T-helper 1 cell treated with Interleukin-12 subunit alpha and Interleukin-12 subunit beta and Interleukin-4 antibody, amounts not matched to agents 30 μg/mL and 1 μg/mL, for 36 hours (primary cell): ENCODE data around the gene RSBN1L.

Experiments used
- H3K27ac Mint-ChIP-seq: one replicate; pipeline ENCODE4 v1.8.0; 2021; ENCODE audit warnings: mild to moderate bottlenecking, mixed read lengths
- H3K27me3 Mint-ChIP-seq: one replicate; pipeline ENCODE4 v1.8.0; 2021; ENCODE audit warnings: low read depth, mixed read lengths
- H3K36me3 Mint-ChIP-seq: one replicate; pipeline ENCODE4 v1.8.0; 2021; ENCODE audit warnings: low read depth, mixed read lengths
- H3K4me1 Mint-ChIP-seq: one replicate; pipeline ENCODE4 v1.8.0; 2021; ENCODE audit warnings: low read depth, mixed read lengths
- H3K4me3 Mint-ChIP-seq: one replicate; pipeline ENCODE4 v1.8.0; 2021; ENCODE audit warnings: mild to moderate bottlenecking, moderate library complexity, mixed read lengths
- H3K9me3 Mint-ChIP-seq: one replicate; pipeline ENCODE4 v1.8.0; 2021; ENCODE audit warnings: mixed read lengths

Gene RSBN1L

DNA sequence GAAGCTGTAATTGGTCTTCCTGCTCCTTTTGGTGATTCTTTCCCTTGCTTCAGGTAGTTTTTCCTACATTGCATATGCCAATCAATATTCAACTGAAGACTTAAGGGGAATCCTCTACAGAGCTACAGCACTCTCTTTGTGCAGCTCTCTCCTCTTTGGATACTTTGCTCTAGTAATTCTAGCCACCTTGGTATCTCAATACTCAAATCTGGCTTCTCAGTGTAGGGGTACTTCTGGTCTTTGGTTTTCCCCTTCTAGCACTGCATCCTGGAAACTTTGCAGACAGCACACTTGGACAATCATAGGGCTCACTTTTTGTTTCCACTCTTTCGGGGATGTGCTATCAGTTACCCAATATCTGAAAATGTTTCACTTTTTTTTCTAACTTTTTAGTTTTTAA is 112.3 kb downstream of the RSBN1L start:
- H3K27me3 Mint-ChIP-seq, result no peaks in the 10 kb centered on the region
- no peak overlapping the region for H3K4me3 Mint-ChIP-seq
- H3K36me3 Mint-ChIP-seq, result peaks cover 46% of the 10 kb centered on the region
- peaks cover 45% of the 10 kb centered on the region for H3K9me3 Mint-ChIP-seq
- no peak overlapping the region for H3K27ac Mint-ChIP-seq
- peaks cover 19% of the 10 kb centered on the region for H3K4me1 Mint-ChIP-seq

DNA sequence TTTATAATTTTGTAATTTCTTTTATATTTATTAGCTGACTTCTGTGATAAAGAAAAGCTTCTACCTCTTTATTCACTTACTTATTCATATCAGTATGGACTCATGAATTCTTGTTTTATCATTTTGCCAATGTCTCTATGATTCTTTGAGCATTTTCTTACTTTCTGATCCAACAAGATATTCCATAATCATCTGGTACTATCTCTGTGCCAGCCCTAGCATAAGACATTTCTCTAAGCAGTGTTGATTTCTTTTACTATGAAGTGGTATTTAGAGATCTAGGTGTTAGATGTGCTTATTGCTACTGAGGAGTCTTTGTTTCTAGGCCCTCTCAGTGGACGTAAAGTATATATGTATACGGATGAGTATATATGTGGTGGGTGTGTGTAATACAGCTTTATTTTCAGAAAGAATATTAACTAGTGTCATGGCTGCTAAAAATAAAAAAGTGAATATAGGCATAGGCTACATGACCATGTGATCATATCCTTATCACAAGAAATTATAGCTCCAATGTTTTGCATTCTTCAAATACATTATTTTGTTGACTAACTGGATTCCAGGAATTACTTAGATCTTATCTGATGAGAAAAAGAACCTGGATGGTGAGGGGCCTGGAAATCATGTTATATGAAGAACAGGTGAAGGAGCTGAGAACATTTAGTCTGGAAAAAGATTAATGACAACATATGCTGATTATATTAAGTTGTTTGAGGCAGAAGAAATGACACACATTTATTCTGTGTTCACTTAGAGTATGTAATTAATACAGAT is 115.4 kb downstream of the RSBN1L start:
- Mint-ChIP-seq H3K27me3 (no peaks in the 10 kb centered on the region), H3K27ac (no peak overlapping the region), H3K4me1 (peaks cover 7% of the 10 kb centered on the region), H3K4me3 (no peak overlapping the region), H3K36me3 (peaks cover 39% of the 10 kb centered on the region), H3K9me3 (peaks cover 35% of the 10 kb centered on the region)

DNA sequence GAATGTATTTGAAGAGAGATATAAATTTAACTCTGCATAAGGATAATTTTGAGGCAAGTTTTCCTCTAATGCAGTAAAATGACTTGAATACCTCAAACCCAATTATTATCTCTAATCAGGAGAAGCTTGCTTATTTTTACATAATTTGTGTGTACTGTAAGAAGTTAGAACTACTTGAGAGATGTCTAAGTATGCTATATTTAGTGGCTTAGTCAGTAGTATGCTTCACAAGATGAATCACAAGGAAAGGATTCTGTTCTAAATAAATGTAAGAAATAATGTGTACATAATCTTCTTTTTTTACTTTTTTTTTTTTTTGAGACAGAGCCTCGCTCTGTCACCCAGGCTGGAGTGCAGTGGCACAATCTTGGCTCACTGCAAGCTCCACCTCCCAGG is 116.0 kb downstream of the RSBN1L start:
- no peaks in the 10 kb centered on the region for H3K27me3 Mint-ChIP-seq
- H3K9me3 Mint-ChIP-seq, result peaks cover 35% of the 10 kb centered on the region
- no peak overlapping the region for H3K4me3 Mint-ChIP-seq
- peaks cover 40% of the 10 kb centered on the region for H3K36me3 Mint-ChIP-seq
- H3K4me1 Mint-ChIP-seq, result peaks cover 7% of the 10 kb centered on the region
- H3K27ac Mint-ChIP-seq, result no peak overlapping the region

DNA sequence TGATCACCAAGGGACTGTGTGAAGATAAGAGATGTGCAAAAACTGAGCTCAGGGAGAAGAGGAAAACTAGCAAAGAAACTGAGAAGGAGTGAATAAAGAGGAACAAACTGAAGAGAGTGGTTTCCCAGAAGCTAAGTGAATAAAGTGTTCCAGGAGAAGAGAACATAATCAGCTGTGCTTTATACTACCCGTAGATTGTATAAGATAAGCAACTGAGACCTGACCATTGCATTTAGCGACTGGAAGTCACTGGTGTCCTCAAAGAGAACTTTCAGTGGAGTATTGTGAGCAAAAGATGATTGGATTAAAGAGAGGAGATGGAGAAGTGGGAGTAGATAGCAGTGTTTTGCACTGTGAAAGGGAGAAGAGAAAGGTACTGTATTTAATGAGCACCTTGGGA is 116.9 kb downstream of the RSBN1L start:
- Mint-ChIP-seq H3K27me3 (no peaks in the 10 kb centered on the region), H3K4me1 (peaks cover 7% of the 10 kb centered on the region), H3K4me3 (no peak overlapping the region)

DNA sequence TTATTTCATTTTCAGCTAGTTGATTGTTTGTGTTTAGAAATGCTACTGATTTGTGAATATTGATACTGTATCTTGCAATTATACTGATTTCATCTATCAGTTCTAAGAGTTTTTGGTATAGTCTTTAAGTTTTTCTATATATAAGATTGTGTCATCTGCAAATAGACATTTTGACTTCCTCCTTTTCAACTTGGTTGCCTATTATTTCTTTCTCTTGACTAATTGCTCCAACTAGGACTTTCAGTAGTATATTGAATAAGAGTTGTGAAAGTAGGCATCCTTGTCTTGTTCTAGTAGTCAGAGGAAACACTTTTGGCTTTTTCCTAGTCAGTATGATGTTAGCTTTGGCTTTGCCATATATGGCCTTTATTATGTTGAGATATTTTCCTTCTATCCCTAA is 122.8 kb downstream of the RSBN1L start:
- Mint-ChIP-seq H3K27me3 (no peaks in the 10 kb centered on the region), H3K36me3 (peaks cover 74% of the 10 kb centered on the region), H3K4me3 (no peak overlapping the region), H3K27ac (no peak overlapping the region), H3K4me1 (peaks cover 9% of the 10 kb centered on the region), H3K9me3 (peaks cover 68% of the 10 kb centered on the region)

More for the DNA sequence above, 116.9 kb downstream of the RSBN1L start:
- H3K36me3 Mint-ChIP-seq, result peaks cover 41% of the 10 kb centered on the region
- no peak overlapping the region for H3K27ac Mint-ChIP-seq
- H3K9me3 Mint-ChIP-seq, result peaks cover 30% of the 10 kb centered on the region

DNA sequence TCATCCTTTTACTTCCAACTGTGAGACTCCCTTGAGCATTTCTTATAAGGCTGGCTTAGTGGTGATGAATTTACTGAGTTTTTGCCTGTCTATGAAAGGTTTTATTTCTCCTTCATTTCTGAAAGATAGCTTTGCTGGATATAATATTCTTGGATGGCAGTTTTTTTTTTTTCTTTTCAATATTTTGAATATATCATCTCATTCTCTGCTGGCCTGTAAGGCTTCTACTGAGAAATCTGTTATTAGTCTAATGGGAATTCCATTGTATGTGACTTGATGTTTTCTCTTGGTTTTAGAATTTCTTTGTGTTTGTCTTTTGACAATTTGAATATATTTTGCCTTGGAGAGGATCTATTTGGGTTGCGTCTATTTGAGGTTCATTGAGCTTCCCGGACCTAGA is 124.7 kb downstream of the RSBN1L start:
- peaks cover 15% of the 10 kb centered on the region for H3K4me1 Mint-ChIP-seq
- H3K36me3 Mint-ChIP-seq, result peaks cover 77% of the 10 kb centered on the region
- H3K9me3 Mint-ChIP-seq, result peaks cover 73% of the 10 kb centered on the region
- H3K27ac Mint-ChIP-seq, result no peak overlapping the region
- no peaks in the 10 kb centered on the region for H3K27me3 Mint-ChIP-seq
- no peak overlapping the region for H3K4me3 Mint-ChIP-seq

DNA sequence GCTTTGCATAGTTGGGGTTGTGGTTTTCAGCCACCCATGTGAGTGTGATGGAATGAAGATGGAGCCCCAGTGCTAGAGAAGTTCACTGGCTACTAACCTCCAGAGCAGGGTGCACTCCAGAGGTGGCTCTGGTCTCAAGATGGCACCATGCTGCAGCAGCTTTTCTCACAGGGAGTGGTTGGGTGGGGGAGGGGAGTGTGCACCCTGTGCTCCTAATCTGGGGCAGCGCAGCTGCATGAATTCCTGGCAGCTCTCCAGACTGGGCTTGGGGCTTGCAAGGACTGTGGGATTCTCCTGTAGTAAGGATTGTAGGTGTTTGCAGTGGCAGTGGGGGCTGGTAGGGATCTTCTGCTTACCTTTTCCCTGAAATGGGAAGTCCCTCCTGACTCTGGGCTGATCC is 126.0 kb downstream of the RSBN1L start:
- Mint-ChIP-seq H3K4me1 (peaks cover 16% of the 10 kb centered on the region), H3K27ac (no peak overlapping the region), H3K9me3 (peaks cover 70% of the 10 kb centered on the region), H3K36me3 (peaks cover 70% of the 10 kb centered on the region), H3K27me3 (no peaks in the 10 kb centered on the region), H3K4me3 (no peak overlapping the region)

DNA sequence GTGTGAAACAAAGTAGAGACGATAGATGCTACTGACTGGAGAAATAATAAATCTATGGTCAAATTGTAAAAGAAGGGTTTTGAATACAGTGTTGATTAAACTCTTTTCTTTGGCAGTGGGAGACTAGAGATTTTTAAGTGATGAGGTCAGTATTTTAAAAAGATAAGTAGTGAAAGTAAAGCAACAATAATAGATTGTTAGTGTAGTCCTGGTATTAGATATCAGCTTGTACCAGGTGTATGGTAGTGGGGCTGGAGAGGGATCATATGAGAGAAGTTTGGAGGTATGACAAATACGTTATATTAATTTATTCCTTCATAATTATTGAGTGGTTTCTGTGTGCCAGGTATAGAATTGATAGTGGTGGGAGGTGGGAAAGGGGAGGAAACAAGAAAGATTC is 127.5 kb downstream of the RSBN1L start:
- H3K27me3 Mint-ChIP-seq, result no peaks in the 10 kb centered on the region
- H3K9me3 Mint-ChIP-seq, result peaks cover 60% of the 10 kb centered on the region
- H3K36me3 Mint-ChIP-seq, result peaks cover 56% of the 10 kb centered on the region
- H3K27ac Mint-ChIP-seq, result no peak overlapping the region
- no peak overlapping the region for H3K4me3 Mint-ChIP-seq
- H3K4me1 Mint-ChIP-seq, result peaks cover 20% of the 10 kb centered on the region

DNA sequence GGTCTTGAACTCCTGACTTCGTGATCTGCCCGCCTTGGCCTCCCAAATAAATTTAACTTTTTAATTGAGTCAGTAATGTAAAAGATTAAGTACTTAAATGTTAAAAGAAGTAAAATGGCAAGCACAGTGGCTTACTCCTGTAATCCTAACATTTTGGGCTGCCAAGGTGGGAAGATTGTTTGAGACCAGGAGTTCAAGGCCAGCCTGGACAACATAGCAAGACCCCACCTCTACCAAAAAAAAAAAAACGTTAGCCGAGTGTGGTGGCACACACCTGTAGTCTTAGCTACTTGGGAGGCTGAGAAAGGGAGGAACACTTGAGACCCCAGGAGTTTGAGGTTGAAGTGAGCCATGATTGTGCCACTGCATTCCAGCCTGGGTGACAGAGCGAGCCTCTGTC is 128.4 kb downstream of the RSBN1L start:
- Mint-ChIP-seq H3K27ac (no peak overlapping the region), H3K36me3 (peaks cover 48% of the 10 kb centered on the region), H3K9me3 (peaks cover 52% of the 10 kb centered on the region), H3K4me1 (peaks cover 20% of the 10 kb centered on the region), H3K27me3 (no peaks in the 10 kb centered on the region), H3K4me3 (no peak overlapping the region)

DNA sequence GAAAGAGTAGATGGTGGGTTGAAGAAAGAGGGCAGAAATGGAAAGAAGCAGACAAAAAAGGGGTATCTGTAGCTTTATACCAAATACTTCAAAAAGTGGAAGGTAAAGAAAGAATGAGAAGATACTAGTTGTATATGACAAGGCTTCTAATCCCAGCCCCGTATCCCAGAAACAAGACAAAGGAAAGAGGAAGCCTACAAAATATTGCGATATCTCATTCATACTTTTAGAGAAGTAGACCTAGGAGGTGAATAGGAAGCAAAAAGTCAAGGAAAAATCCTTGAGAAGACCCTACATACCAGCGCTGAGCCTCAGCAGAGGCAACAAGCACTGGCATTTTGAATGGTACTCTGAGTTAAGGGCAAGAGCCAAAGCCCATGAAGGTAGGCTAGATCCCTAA is 128.9 kb downstream of the RSBN1L start:
- Mint-ChIP-seq H3K4me1 (peaks cover 20% of the 10 kb centered on the region), H3K27ac (no peak overlapping the region), H3K4me3 (no peak overlapping the region), H3K36me3 (peaks cover 43% of the 10 kb centered on the region), H3K9me3 (peaks cover 47% of the 10 kb centered on the region), H3K27me3 (no peaks in the 10 kb centered on the region)

DNA sequence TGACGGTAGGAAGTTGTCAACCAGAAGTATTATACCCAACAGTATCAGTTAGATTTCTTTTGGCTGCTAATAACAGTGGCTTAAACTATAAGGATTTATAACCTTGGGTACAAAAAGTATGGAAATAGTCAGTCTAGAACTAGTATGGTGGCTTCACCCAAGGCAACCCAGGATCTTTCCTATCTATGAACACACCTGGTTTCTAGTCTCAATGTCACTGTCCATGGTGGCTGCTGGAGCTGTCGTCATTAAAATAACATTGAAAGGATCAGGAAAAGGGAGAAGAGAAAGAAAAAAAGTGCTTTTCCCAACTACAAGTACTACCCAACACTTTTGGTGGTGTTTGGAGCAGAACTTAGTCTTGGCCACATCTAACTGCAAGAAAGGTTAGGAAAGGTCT is 130.0 kb downstream of the RSBN1L start:
- Mint-ChIP-seq H3K9me3 (peaks cover 35% of the 10 kb centered on the region), H3K4me3 (no peak overlapping the region), H3K4me1 (peaks cover 26% of the 10 kb centered on the region), H3K27me3 (no peaks in the 10 kb centered on the region), H3K27ac (no peak overlapping the region), H3K36me3 (peaks cover 31% of the 10 kb centered on the region)

DNA sequence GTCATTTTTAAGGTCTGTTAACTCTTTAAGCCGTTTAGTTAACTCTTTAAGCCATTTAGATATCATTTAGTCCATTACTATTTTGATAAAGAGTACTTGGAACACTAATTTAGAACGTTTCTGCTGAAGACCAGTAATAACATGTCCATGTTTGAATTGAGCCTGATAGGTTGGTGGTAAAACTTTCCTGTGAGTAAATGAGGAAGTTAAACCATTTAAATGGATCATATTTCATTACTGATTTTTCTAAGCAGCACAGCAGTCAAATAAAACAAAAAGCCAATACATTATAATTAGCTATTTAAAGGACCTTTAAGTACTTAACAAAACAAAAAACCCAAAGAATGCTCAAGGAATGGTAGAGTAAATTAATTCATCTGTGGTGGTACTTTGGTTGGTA is 131.7 kb downstream of the RSBN1L start:
- no peaks in the 10 kb centered on the region for H3K27me3 Mint-ChIP-seq
- H3K9me3 Mint-ChIP-seq, result peaks cover 26% of the 10 kb centered on the region
- peaks cover 20% of the 10 kb centered on the region for H3K36me3 Mint-ChIP-seq
- H3K27ac Mint-ChIP-seq, result no peak overlapping the region
- H3K4me3 Mint-ChIP-seq, result no peak overlapping the region
- H3K4me1 Mint-ChIP-seq, result peaks cover 24% of the 10 kb centered on the region

DNA sequence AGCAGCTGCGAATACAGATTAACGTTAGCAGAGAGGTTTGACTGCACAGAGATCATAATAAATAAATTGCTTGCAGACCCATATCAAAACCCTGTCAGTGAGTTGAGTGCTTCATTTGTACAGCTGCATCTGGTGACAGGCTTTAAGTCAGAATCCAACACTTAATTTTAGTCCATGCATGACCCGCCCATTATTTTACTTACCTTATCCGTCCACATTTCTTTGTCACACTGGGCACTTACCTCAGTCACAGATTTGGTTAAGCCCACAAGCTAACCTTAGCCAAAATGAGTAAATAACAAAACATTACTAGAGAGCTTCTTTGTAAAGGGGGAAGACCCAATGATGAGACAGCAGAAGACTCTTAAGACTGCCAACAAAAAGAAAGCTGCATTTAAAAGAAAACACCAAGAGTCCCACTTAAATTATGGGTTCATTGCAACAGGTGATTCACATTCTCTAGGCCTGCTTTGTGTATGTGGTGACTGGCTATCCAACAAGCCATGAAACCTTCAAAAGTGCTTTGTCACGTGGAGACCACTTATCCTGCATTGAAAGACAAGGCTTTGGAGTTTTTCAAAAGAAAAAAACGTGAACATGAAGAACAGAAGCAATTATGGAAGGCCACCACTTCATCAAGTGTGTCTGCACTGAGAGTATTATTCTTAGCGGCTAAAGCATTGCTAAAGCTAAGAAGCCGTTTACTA is 134.5 kb downstream of the RSBN1L start:
- H3K9me3 Mint-ChIP-seq, result peaks cover 8% of the 10 kb centered on the region
- H3K4me1 Mint-ChIP-seq, result peaks cover 27% of the 10 kb centered on the region
- H3K4me3 Mint-ChIP-seq, result no peak overlapping the region
- H3K27ac Mint-ChIP-seq, result no peak overlapping the region
- no peaks in the 10 kb centered on the region for H3K27me3 Mint-ChIP-seq
- peaks cover 5% of the 10 kb centered on the region for H3K36me3 Mint-ChIP-seq

DNA sequence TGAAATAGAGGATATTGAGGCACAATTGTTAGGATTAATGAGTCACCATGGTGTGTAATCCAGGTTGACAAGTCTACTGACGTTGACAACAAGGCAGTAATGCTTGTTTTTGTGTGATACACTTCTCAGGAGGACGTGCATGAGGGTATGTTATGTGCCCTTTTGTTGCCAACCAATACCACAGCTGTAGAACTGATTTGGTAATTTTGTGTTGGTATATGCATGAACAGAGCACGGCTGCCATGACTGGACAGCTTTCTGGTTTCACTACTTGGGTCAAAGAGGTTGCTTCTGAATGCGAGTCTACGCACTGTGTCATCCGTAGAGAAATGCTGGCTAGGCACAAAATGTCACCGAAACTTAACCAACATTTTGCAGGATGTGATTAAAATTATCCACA is 135.2 kb downstream of the RSBN1L start:
- peak overlapping the region; percentile 45 for H3K27ac Mint-ChIP-seq
- no peak overlapping the region for H3K4me3 Mint-ChIP-seq
- peaks cover 4% of the 10 kb centered on the region for H3K9me3 Mint-ChIP-seq
- peaks cover 26% of the 10 kb centered on the region for H3K4me1 Mint-ChIP-seq
- H3K27me3 Mint-ChIP-seq, result no peaks in the 10 kb centered on the region
- H3K36me3 Mint-ChIP-seq, result peaks cover 4% of the 10 kb centered on the region

DNA sequence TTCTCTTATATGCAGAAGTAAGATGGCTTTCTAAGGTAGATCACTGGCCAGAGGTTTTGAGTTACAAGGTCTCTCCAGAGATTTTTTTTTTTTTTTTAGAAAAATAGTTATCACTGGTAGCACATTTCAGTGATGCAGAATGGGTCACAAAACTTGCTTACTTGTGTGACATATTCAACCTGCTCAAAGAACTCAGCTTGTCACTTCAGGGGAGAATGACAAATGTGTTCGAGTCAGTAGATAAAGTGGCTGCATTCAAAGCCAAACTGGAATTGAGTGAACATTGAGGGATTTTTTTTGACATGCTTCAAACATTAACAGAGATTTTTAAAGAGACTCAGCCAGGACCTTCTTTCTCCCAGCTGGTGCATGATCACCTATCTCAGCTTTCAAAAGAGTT is 135.7 kb downstream of the RSBN1L start:
- Mint-ChIP-seq H3K4me1 (peaks cover 25% of the 10 kb centered on the region), H3K27me3 (no peaks in the 10 kb centered on the region), H3K9me3 (no peaks in the 10 kb centered on the region), H3K27ac (peak overlapping the region; percentile 45), H3K4me3 (no peak overlapping the region), H3K36me3 (peaks cover 3% of the 10 kb centered on the region)
